ENCODE measurements around the gene NFKB1.

NFKB1 gene

DNA sequence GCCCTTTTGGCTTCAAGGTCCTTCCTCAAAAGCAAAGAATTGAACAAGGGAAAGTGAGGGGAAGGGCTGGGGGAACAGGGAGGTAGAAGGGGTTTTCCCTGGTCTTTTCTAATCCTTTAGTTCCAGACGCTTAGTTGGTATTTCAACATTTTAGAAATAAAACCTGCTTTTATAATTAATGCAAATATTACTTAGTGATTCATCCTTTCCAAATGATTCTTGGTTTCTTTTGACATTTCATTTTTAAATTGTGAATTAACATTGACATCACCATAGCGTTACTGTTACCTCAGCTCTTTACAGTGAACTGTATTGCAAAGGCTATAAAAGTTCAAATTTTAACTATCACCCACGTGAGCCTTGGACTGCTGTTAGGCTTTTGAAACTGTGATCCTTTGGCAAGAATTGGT, 20.9 kb downstream of the NFKB1 start:
- DNase-seq (ENCODE audit: low read depth): no peak
- TF ChIP-seq CTCF (conservative IDR thresholded peaks at IDR 0.05; ENCODE audit: low read length): no peak
- no peak overlapping the region for H3K4me3 ChIP-seq (ENCODE audit: low read length)

DNA sequence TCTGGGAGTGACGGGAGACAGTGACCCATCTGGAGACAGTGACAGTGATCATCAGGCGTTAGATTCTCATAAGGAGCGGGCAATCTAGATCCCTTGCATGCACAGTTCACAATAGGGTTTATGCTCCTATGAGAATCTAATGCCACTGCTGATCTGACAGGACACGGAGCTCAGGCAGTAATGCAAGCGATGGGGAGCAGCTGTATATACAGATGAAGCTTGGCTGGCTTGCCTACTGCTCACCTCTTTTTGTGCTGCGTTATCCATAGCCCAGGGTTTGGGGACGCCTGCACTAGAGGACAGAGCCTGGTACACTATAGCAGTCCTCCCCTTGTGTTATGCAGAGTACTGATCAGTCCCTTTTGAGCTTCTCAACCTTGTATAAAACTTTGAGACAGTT, 23.5 kb downstream of the NFKB1 start:
- TF ChIP-seq CTCF (conservative IDR thresholded peaks at IDR 0.05; ENCODE audit: low read length): no peak
- no peak for DNase-seq (ENCODE audit: low read depth)
- H3K4me3 ChIP-seq (ENCODE audit: low read length): no peak overlapping the region

GRCh38 chr4:102525097-102525496, 23.9 kb downstream of the NFKB1 start:
- peak; percentile 12 for DNase-seq (ENCODE audit: low read depth)
- TF ChIP-seq CTCF (conservative IDR thresholded peaks at IDR 0.05; ENCODE audit: low read length): no peak
- H3K4me3 ChIP-seq (ENCODE audit: low read length): no peak overlapping the region

- no peak for TF ChIP-seq CTCF (conservative IDR thresholded peaks at IDR 0.05; ENCODE audit: low read length)
- no peak overlapping the region for H3K4me3 ChIP-seq (ENCODE audit: low read length)
- DNase-seq (ENCODE audit: low read depth): no peak
Observed at GRCh38 chr4:102525504-102525903, 24.3 kb downstream of the NFKB1 start.

DNA sequence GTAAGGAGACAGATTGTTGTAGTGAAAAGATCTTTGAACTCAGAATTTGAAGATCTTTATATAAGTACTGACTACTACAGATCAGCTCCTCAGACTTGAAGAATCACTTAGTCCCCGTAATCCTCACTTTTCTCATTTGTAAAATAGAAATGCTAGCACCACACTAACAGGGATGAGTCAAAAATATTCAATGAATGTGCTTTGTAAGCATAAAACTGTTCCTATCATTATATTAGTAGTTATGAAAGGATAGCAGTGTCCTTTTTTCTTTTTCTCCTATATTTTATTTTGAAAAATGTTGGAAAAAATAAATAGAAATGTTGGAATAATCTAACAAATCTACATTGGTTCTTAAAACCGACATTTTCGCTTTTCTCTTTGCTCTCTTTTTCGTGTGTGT, 25.4 kb downstream of the NFKB1 start:
- H3K4me3 ChIP-seq (ENCODE audit: low read length): no peak overlapping the region
- no peak for TF ChIP-seq CTCF (conservative IDR thresholded peaks at IDR 0.05; ENCODE audit: low read length)
- no peak for DNase-seq (ENCODE audit: low read depth)

GRCh38 chr4:102527695-102528283, 26.6 kb downstream of the NFKB1 start:
- no peak for TF ChIP-seq CTCF (conservative IDR thresholded peaks at IDR 0.05; ENCODE audit: low read length)
- H3K4me3 ChIP-seq (ENCODE audit: low read length): no peak overlapping the region
- DNase-seq (ENCODE audit: low read depth): peak; percentile 4

DNA sequence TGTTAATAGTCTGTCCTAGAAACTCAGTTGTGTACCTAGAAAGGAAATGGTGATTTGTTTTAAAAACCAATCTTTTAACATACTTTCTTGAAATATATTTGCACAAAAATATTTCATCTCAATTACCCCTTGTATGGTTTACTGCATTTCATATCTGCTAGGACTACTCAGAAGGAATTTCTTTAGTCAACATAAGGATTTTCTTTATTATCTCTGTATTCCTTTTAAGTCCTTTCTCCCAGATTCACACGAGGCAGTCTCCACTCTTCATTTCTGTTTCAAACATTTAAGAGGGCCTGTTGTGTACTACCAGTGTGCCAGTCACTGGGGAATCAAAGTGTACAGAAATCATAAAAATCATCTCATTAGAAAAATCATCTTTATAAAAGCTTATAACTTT, 28.8 kb downstream of the NFKB1 start:
- DNase-seq (ENCODE audit: low read depth): no peak

More for the DNA sequence above, 28.8 kb downstream of the NFKB1 start:
- no peak for TF ChIP-seq CTCF (conservative IDR thresholded peaks at IDR 0.05; ENCODE audit: low read length)
- no peak overlapping the region for H3K4me3 ChIP-seq (ENCODE audit: low read length)

Measured in AG10803 (cell line).